ENCODE measurements around the gene FAM163B. TPM values are rescaled to one million over a fixed set of nuclear protein-coding genes. Genes with fewer than 3 reads are reported as not detected.

The FAM163B gene
- total RNA-seq, 4 donors from 2014 or later, result not detected

DNA sequence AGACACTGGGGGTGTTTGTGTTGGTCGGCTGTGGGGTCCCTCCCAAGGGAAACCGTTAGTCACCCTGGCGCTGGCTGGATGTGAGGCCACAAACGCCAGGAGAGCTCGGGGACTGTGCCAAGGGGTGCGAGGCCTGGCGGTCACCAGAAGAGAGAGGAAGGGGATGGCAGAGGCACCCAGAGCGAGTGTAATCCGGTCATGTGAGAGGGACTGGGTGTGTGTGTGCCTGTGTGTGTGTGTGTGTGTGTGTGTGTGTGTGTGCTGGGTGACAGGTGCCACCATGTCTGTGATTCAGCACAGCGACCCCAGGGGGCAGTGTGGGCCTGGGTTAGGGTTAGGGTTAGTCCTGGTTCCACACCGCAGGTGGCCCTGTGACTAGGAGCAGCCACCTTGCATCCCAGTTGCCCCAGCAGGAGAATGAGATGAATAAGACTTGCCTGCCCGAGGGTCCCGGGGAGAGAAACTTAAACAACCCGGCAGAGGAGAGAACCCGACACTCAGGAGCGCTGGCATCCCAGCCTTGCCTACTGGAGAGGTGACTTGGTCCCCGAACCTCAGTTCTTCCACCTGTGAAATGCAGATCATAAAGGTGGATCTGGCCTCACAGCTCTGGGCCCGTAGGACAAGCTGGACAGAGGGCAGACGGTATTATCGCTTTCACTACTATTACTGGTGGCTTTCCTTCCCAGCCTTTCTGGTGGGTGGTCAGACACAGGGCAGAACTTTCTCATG is 76.1 kb downstream of the FAM163B start:
- 74 to 80% methylated on average over 17 to 19 of the region's 20 CpGs for WGBS, 2 donors
- H3K27me3 ChIP-seq, result no peaks in the 10 kb centered on the region
- H3K36me3 ChIP-seq, result no peaks in the 10 kb centered on the region
- H3K4me3 ChIP-seq (replicated peaks in 1 of 3), result no peak overlapping the region
- intact Hi-C loops (cut with DNase I), result no loop called here
- peaks cover 14 to 33% of the 10 kb centered on the region in 2 donors for H3K4me1 ChIP-seq
- DNase-seq, result peak; percentile 31 to 58
- peak overlapping the region in 1 of 3 donors; percentile 4 for H3K27ac ChIP-seq
- H3K9me3 ChIP-seq, result no peaks in the 10 kb centered on the region
- TF ChIP-seq, protein P1, sequence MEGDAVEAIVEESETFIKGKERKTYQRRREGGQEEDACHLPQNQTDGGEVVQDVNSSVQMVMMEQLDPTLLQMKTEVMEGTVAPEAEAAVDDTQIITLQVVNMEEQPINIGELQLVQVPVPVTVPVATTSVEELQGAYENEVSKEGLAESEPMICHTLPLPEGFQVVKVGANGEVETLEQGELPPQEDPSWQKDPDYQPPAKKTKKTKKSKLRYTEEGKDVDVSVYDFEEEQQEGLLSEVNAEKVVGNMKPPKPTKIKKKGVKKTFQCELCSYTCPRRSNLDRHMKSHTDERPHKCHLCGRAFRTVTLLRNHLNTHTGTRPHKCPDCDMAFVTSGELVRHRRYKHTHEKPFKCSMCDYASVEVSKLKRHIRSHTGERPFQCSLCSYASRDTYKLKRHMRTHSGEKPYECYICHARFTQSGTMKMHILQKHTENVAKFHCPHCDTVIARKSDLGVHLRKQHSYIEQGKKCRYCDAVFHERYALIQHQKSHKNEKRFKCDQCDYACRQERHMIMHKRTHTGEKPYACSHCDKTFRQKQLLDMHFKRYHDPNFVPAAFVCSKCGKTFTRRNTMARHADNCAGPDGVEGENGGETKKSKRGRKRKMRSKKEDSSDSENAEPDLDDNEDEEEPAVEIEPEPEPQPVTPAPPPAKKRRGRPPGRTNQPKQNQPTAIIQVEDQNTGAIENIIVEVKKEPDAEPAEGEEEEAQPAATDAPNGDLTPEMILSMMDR (IDR thresholded peaks at IDR 0.05), result peak in 4 of 6 experiments; percentile 36 to 57 (median 42)
- no peak for TF ChIP-seq POLR2A (IDR thresholded peaks at IDR 0.05)

DNA sequence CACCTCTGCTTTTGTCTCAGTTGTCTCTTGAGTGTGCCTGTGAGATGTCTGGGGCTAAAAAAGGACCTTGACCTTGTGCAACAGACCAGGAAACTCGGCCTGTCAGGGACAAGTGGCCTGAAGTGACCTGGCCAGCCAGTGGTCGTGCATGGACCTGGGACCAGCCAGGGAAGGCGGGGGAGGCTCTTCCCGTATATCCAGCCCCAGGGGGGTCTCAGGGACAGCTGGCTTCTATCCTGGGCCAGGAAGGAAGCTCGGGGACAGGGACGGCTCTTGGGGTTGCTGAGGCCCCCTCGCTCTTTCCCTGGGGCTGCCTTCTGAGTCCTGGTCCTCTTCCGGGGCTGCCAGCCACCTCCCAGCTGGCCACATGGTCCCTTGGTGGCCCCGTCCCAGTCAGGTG is 77.9 kb downstream of the FAM163B start:
- intact Hi-C loops (cut with DNase I), result no loop called here

DNA sequence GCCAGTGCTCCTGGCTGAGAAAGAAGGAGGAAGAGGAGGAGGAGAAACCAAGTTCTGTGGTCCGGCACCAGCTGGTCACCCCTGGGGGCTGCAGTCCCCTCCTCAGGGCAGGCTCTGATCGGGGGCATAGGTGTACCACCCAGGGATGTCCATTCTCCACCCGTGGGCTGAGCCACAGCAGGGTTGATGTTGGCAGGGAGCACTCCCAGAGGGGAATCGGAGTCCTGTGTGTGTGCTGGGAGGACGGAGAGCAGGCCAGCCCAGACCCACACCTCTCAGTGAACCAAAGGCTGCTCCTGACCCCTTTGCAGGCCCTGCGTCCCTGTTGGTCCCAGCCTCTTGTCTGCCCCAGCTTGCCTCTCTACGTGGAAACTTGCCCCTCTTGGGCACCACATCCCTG is 79.3 kb downstream of the FAM163B start:
- Histone ChIP-seq H3K4me1 (peaks cover 25 to 52% of the 10 kb centered on the region in 2 donors), H3K4me3 (replicated peaks in 1 of 3) (no peak overlapping the region), H3K9me3 (no peaks in the 10 kb centered on the region), H3K36me3 (no peaks in the 10 kb centered on the region), H3K27me3 (no peaks in the 10 kb centered on the region), H3K27ac (no peak overlapping the region)
- no peak for DNase-seq
- WGBS, 2 donors, result 93 to 95% methylated on average over 7 of the region's 7 CpGs
- TF ChIP-seq, protein P1 (IDR thresholded peaks at IDR 0.05), result no peak
- no peak for TF ChIP-seq POLR2A (IDR thresholded peaks at IDR 0.05)
- intact Hi-C loops (cut with DNase I), result no loop called here

More for the DNA sequence above, 77.9 kb downstream of the FAM163B start:
- TF ChIP-seq, protein P1 (IDR thresholded peaks at IDR 0.05), result no peak
- TF ChIP-seq POLR2A (IDR thresholded peaks at IDR 0.05), result no peak
- H3K4me1 ChIP-seq, result peaks cover 30 to 52% of the 10 kb centered on the region in 2 donors
- no peak overlapping the region for H3K27ac ChIP-seq
- H3K4me3 ChIP-seq (replicated peaks in 1 of 3), result no peak overlapping the region
- no peaks in the 10 kb centered on the region for H3K36me3 ChIP-seq
- WGBS, 2 donors, result 63 to 77% methylated on average over 3 of the region's 9 CpGs
- no peak for DNase-seq
- H3K9me3 ChIP-seq, result no peaks in the 10 kb centered on the region
- no peaks in the 10 kb centered on the region for H3K27me3 ChIP-seq

DNA sequence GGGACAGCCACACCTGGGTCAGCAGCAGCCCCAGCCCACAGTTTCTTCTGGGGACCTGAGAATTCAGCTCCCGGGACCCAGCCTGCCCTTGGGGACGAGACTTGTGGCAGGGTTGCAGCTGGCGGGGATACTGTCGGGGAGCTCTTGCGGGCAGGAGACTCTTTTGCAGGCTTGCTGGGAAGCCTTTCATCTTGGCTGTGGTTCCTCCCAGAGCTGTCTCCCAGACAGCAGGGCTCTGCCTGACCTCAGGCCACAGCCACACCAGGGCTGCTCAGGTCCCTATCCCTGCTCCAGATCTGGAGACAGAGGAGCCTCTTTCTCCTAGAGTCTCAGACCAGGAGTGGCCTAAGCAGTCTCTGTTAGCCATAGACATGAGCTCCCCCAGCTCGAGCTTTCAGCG is 79.7 kb downstream of the FAM163B start:
- no peak for DNase-seq
- intact Hi-C loops (cut with DNase I), result no loop called here
- Histone ChIP-seq H3K27ac (no peak overlapping the region), H3K27me3 (no peaks in the 10 kb centered on the region), H3K36me3 (no peaks in the 10 kb centered on the region), H3K4me1 (peaks cover 21 to 48% of the 10 kb centered on the region in 2 donors), H3K9me3 (no peaks in the 10 kb centered on the region), H3K4me3 (replicated peaks in 1 of 3) (no peak overlapping the region)
- TF ChIP-seq, protein P1 (IDR thresholded peaks at IDR 0.05), result no peak
- TF ChIP-seq POLR2A (IDR thresholded peaks at IDR 0.05), result no peak
- 81 to 97% methylated on average over 2 to 4 of the region's 7 CpGs for WGBS, 2 donors

DNA sequence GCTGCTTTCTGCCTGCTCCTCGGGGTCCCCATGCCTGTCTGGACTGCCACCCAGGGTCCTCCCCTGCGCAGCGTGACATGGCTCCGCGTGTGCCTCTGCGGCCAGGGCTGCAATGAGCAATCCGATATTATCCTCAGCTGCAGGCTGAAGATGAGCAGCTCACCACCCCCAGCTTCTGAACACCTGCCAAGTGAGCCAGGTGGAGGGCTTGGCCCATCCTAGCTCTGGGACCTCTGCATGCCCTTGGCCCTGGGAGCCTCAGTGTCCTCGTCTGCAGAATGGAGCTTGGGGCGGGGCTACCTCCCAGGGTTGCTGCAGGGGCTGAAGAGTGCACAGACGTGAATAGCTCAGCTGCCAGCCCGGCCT is 80.3 kb downstream of the FAM163B start:
- DNase-seq, result no peak
- WGBS, 2 donors, result 75 to 81% methylated on average over 7 to 11 of the region's 11 CpGs
- Histone ChIP-seq H3K27ac (no peak overlapping the region), H3K36me3 (no peaks in the 10 kb centered on the region), H3K4me3 (replicated peaks in 1 of 3) (no peak overlapping the region), H3K4me1 (peaks cover 21 to 42% of the 10 kb centered on the region in 2 donors), H3K9me3 (no peaks in the 10 kb centered on the region), H3K27me3 (no peaks in the 10 kb centered on the region)
- intact Hi-C loops (cut with DNase I), result no loop called here
- TF ChIP-seq, protein P1 (IDR thresholded peaks at IDR 0.05), result no peak
- TF ChIP-seq POLR2A (IDR thresholded peaks at IDR 0.05), result no peak

Data from thyroid gland (tissue), 4 donors.